GM18861 (cell line): ENCODE data around the gene ATP13A5.
A peak's percentile ranks its signal among the peaks of the same experiment; 100 is the strongest.

Source experiments
- ATAC-seq: cut with Tn5 transposase; IDR thresholded peaks from one replicate; pipeline ENCODE4 v1.9.1; 2021; ENCODE audit not compliant: unreplicated experiment

The ATP13A5 gene

GRCh38 chr3:193262707-193263106 lies 115.8 kb downstream of the ATP13A5 start:
- ATAC-seq, result no peak

- no peak for ATAC-seq
Observed at GRCh38 chr3:193261970-193262369, 116.6 kb downstream of the ATP13A5 start.

- ATAC-seq, result no peak
Observed at GRCh38 chr3:193253986-193254660, 124.4 kb downstream of the ATP13A5 start.

GRCh38 chr3:193250492-193250891 lies 128.1 kb downstream of the ATP13A5 start:
- ATAC-seq, result no peak

- no peak for ATAC-seq
Observed at GRCh38 chr3:193248848-193249468, 129.6 kb downstream of the ATP13A5 start.

- ATAC-seq, result no peak
Observed at GRCh38 chr3:193243571-193243970, 135.0 kb downstream of the ATP13A5 start.

GRCh38 chr3:193241716-193242115 lies 136.8 kb downstream of the ATP13A5 start:
- no peak for ATAC-seq

- ATAC-seq, result peak; percentile 54
Observed at GRCh38 chr3:193240850-193241706, 137.5 kb downstream of the ATP13A5 start, which contains the start of gene PLAAT1. TSS of gene PLAAT1 (plus strand) at chr3:193241222. CDS start at chr3:193255651, 14,429 bp downstream.

GRCh38 chr3:193240436-193240849 lies 138.1 kb downstream of the ATP13A5 start:
- no peak for ATAC-seq

GRCh38 chr3:193237030-193237429 lies 141.5 kb downstream of the ATP13A5 start:
- no peak for ATAC-seq

- ATAC-seq, result no peak
Observed at GRCh38 chr3:193236599-193236998, 142.0 kb downstream of the ATP13A5 start.

- ATAC-seq, result no peak
Observed at GRCh38 chr3:193231201-193231600, 147.4 kb downstream of the ATP13A5 start.

GRCh38 chr3:193230610-193231009 lies 147.9 kb downstream of the ATP13A5 start:
- ATAC-seq, result no peak

GRCh38 chr3:193229851-193230420 lies 148.6 kb downstream of the ATP13A5 start:
- ATAC-seq, result no peak

- no peak for ATAC-seq
Observed at GRCh38 chr3:193228206-193228605, 150.3 kb downstream of the ATP13A5 start.

- ATAC-seq, result no peak
Observed at GRCh38 chr3:193225302-193226125, 153.0 kb downstream of the ATP13A5 start.
